Gastrocnemius medialis (tissue), 4 donors: ENCODE data around the gene ZNF341.
A peak's percentile ranks its signal among the peaks of the same experiment; 100 is the strongest.

Experiments
- POLR2A ChIP-seq, 2 donors: fragments of 450-650 bp; IDR thresholded peaks; one replicate each; pipeline ENCODE4 v1.6.1; 2017; ENCODE audit warnings: antibody characterized with exemption in 2 of 2, mild to moderate bottlenecking in 2 of 2, moderate library complexity in 2 of 2
- TF ChIP-seq, protein P1 (sequence below), 5 experiments: fragments of 450-650 bp in 3 of 5; fragments of 200-600 bp in 2 of 5; sonication (generic) in 2 of 5; IDR thresholded peaks in 4 of 5; conservative IDR thresholded peaks in 1 of 5; 1 replicate in 4 of 5; 2 replicates in 1 of 5; pipeline ENCODE4 v1.5.1; 2016 to 2019; ENCODE audit warnings: antibody characterized with exemption in 5 of 5, mild to moderate bottlenecking in 3 of 5, moderate library complexity in 3 of 5

DNA sequence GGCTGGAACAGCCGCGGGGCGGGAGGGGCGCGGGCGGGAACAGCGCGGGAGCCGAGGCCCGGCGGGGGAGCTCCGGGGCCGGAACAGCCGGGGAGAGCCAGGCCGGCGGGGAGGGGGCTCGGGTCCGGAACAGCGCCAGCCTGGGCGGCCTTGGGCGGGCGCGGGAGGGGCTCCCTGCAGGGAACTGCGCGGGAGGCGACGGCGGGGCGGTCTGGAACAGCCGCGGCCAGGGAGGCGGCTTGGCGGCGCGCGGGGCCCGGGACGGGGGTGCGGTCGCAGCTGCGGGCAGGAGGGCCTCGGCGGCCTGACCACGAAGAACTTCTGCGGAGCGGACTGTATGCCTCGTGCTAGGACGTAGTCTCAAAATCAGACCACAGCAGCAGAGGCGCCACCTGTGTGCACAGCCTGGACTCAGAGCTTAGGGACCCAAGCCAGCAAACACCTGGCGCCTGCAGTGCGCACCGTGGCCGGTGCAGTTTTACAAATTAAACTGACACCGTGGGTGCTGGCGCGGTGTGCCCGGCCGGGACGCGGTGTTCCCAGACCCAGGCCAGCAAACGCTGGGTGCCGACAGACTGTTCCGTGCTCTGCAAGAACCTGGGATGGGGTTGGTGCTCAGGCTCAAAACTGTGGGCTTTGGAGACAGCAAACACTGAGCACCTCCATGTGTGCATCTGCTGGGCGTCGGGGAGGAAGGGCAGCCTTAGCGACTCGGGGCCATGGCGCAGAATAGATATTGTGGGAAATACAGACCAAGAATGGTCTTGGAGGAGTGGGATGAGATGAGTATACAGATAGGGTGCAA, 572 bp downstream of the ZNF341 start:
- peak; percentile 41 to 52 for TF ChIP-seq POLR2A (IDR thresholded peaks at IDR 0.05)
- TF ChIP-seq, protein P1, sequence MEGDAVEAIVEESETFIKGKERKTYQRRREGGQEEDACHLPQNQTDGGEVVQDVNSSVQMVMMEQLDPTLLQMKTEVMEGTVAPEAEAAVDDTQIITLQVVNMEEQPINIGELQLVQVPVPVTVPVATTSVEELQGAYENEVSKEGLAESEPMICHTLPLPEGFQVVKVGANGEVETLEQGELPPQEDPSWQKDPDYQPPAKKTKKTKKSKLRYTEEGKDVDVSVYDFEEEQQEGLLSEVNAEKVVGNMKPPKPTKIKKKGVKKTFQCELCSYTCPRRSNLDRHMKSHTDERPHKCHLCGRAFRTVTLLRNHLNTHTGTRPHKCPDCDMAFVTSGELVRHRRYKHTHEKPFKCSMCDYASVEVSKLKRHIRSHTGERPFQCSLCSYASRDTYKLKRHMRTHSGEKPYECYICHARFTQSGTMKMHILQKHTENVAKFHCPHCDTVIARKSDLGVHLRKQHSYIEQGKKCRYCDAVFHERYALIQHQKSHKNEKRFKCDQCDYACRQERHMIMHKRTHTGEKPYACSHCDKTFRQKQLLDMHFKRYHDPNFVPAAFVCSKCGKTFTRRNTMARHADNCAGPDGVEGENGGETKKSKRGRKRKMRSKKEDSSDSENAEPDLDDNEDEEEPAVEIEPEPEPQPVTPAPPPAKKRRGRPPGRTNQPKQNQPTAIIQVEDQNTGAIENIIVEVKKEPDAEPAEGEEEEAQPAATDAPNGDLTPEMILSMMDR (IDR thresholded peaks at IDR 0.05 in 4 of 5, conservative IDR thresholded peaks at IDR 0.05 in 1 of 5), result peak in 1 of 5 experiments; percentile 35
